HepG2 (cell line): ENCODE data around the gene PLXDC2.

ENCODE experiments used
- CTCF ChIP-seq: sonication (generic); formaldehyde crosslinking; IDR thresholded peaks from 2 replicates; pipeline ENCODE4 v1.5.0; 2020; ENCODE audit warnings: mild to moderate bottlenecking, missing genetic modification reagents, moderate library complexity
- ELF3 ChIP-seq: IDR thresholded peaks from 2 replicates; pipeline ENCODE4 v1.6.1; 2016; ENCODE audit warnings: missing genetic modification reagents, missing compliant biosample characterization
- ELF4 ChIP-seq: sonication (generic); formaldehyde crosslinking; IDR thresholded peaks from 2 replicates; pipeline ENCODE4 v1.5.0; 2020; ENCODE audit warnings: missing genetic modification reagents, mild to moderate bottlenecking, moderate library complexity, borderline replicate concordance
- GRHL1 ChIP-seq: sonication (generic); formaldehyde crosslinking; conservative IDR thresholded peaks from 2 replicates; pipeline ENCODE4 v1.8.0; 2022; ENCODE audit warnings: missing genetic modification reagents
- RAD21 ChIP-seq: fragments of 450-650 bp; formaldehyde crosslinking; IDR thresholded peaks from 2 replicates; pipeline ENCODE4 v1.5.0; 2020; ENCODE audit warnings: mild to moderate bottlenecking
- REPIN1 ChIP-seq: sonication (generic); formaldehyde crosslinking; IDR thresholded peaks from 2 replicates; pipeline ENCODE4 v1.8.0; 2022; ENCODE audit warnings: missing genetic modification reagents, low read depth, mild to moderate bottlenecking, borderline replicate concordance
- SIX4 ChIP-seq: sonication (generic); formaldehyde crosslinking; IDR thresholded peaks from 2 replicates; pipeline ENCODE4 v1.4.0; 2020; ENCODE audit warnings: missing genetic modification reagents
- ZFP62 ChIP-seq: sonication (generic); formaldehyde crosslinking; IDR thresholded peaks from 2 replicates; pipeline ENCODE4 v1.4.0; 2020; ENCODE audit warnings: missing genetic modification reagents
- ZNF160 ChIP-seq: sonication (generic); formaldehyde crosslinking; IDR thresholded peaks from 2 replicates; pipeline ENCODE4 v1.8.0; 2022; ENCODE audit warnings: mild to moderate bottlenecking, inconsistent platforms, missing genetic modification reagents
- ZNF335 ChIP-seq: sonication (generic); formaldehyde crosslinking; IDR thresholded peaks from 2 replicates; pipeline ENCODE4 v1.4.0; 2020; ENCODE audit warnings: missing genetic modification reagents
- TF ChIP-seq, protein P1 (sequence below): sonication (generic); formaldehyde crosslinking; conservative IDR thresholded peaks from 2 replicates; pipeline ENCODE4 v1.4.0; 2020; ENCODE audit warnings: missing genetic modification reagents

DNA sequence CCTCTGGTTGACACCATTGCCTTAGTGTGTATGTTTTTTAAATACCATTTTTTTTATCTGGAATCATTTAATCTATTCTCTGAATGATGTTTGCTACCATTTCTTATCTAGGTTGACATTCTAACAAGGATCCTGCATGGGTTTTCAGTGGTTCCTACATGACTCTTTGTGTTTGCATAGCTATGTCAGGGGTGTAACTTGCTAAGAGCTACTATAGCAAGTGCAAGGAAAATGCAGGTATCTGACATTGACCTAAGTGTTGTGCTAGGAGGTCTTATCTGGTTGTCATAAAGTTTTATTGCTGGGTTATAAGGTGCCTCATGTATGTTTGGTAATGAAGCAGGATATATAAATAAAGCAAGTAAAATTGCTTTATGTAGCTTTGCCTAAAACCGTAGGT, 183.2 kb downstream of the PLXDC2 start:
- no peak for TF ChIP-seq SIX4 (CRISPR knock-in tag)
- TF ChIP-seq CTCF = no peak
- TF ChIP-seq ELF4 (CRISPR knock-in tag) = no peak
- TF ChIP-seq ELF3 (CRISPR knock-in tag) = no peak
- TF ChIP-seq REPIN1 (CRISPR knock-in tag) = no peak
- TF ChIP-seq, protein P1, sequence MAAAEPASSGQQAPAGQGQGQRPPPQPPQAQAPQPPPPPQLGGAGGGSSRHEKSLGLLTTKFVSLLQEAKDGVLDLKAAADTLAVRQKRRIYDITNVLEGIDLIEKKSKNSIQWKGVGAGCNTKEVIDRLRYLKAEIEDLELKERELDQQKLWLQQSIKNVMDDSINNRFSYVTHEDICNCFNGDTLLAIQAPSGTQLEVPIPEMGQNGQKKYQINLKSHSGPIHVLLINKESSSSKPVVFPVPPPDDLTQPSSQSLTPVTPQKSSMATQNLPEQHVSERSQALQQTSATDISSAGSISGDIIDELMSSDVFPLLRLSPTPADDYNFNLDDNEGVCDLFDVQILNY (CRISPR knock-in tag) = no peak
- no peak for TF ChIP-seq RAD21
- no peak for TF ChIP-seq ZNF335 (CRISPR knock-in tag)
- no peak for TF ChIP-seq ZNF160 (CRISPR knock-in tag)
- no peak for TF ChIP-seq ZFP62 (CRISPR knock-in tag)
- TF ChIP-seq GRHL1 = no peak
